ENCODE data around the gene UXS1. TPM values are rescaled to one million over a fixed set of nuclear protein-coding genes. Genes with fewer than 3 reads are reported as not detected.

UXS1 gene
- total RNA-seq, 1 donor from 2014 or later = 38.0 TPM

DNA sequence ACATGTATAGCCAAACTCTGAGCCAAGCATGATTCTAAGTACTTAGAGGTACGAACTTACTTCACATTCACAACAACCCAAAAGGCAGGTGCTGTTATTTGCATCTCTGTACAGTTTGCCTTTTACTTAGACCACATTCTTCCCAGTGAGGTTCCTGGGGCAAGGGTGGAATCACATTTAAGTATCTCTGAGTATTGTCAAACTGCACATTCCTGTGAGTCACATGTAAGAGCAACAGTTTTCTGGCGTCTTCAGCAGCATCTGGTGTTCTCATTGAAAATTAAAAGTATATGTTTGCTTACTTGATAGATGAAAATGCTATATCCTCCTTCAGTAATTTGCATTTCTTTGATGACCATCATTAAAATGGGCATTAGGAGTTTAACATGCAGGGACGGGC lies 119.1 kb downstream of the UXS1 start:
- H3F3A ChIP-seq (ENCODE audit: low read depth) = no peaks in the 10 kb centered on the region
- peaks cover 5% of the 10 kb centered on the region for H3K4me1 Mint-ChIP-seq
- H3K4me2 ChIP-seq = no peak overlapping the region
- no peak overlapping the region for H3K9ac ChIP-seq
- peaks cover 2% of the 10 kb centered on the region for H3K9me3 Mint-ChIP-seq
- no peak overlapping the region for H2AFZ ChIP-seq (replicated peaks)
- no peak for DNase-seq (ENCODE audit: low spot score)
- no peaks in the 10 kb centered on the region for H4K20me1 ChIP-seq (ENCODE audit: low read depth)
- no peaks in the 10 kb centered on the region for H3K27me3 Mint-ChIP-seq (ENCODE audit: insufficient read depth, low read depth)
- no peaks in the 10 kb centered on the region for H3K27me3 ChIP-seq
- no peak overlapping the region for H3K27ac Mint-ChIP-seq
- TF ChIP-seq EZH2 (IDR thresholded peaks at IDR 0.05) (no peak), EZH2phosphoT487 (IDR thresholded peaks at IDR 0.05) (no peak)
- TF ChIP-seq, protein P1, sequence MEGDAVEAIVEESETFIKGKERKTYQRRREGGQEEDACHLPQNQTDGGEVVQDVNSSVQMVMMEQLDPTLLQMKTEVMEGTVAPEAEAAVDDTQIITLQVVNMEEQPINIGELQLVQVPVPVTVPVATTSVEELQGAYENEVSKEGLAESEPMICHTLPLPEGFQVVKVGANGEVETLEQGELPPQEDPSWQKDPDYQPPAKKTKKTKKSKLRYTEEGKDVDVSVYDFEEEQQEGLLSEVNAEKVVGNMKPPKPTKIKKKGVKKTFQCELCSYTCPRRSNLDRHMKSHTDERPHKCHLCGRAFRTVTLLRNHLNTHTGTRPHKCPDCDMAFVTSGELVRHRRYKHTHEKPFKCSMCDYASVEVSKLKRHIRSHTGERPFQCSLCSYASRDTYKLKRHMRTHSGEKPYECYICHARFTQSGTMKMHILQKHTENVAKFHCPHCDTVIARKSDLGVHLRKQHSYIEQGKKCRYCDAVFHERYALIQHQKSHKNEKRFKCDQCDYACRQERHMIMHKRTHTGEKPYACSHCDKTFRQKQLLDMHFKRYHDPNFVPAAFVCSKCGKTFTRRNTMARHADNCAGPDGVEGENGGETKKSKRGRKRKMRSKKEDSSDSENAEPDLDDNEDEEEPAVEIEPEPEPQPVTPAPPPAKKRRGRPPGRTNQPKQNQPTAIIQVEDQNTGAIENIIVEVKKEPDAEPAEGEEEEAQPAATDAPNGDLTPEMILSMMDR (IDR thresholded peaks at IDR 0.05) = no peak
- no peak overlapping the region for H3K4me3 Mint-ChIP-seq
- H3K9me3 ChIP-seq (ENCODE audit: low read depth) = no peaks in the 10 kb centered on the region
- peaks cover 10% of the 10 kb centered on the region for H3K4me1 ChIP-seq
- no peak overlapping the region for H3K4me3 ChIP-seq
- H3K79me2 ChIP-seq (ENCODE audit: low read depth) = no peaks in the 10 kb centered on the region
- H3K27ac ChIP-seq = no peak overlapping the region
- H3K36me3 ChIP-seq = no peaks in the 10 kb centered on the region
- no peaks in the 10 kb centered on the region for H3K36me3 Mint-ChIP-seq

DNA sequence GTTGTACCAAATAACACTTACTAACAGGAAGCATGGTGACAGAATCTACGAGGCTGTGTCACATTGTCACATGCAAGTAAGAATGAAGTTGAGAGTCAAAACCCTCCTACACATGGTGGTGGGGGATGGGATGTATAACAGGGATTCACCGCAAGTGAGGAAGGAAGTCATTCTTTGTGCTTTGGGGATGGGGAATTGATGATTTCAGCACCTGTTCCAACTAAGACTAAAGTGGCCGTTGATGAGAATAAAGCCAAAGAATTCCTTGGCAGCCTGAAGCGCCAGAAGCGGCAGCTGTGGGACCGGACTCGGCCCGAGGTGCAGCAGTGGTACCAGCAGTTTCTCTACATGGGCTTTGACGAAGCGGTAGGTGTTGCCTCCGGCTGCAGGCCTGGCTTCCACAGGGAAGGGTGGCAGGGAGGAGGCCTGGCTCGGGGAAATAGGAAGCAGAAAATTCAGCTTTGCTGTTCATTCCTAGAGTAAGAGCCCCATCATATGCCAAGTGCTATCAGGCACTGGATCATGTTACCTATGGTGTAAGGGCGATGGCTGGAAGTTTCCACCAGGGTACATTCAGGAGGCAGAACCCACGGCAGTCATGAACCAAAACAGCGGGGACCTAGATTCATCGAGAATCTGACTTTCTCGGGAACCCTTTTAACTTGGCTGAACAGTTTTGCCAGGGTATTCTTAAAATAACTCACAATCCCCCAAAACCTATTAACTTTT lies 120.3 kb downstream of the UXS1 start:
- Histone ChIP-seq H3K4me3 (no peak overlapping the region), H3K27me3 (no peaks in the 10 kb centered on the region), H3K79me2 (ENCODE audit: low read depth) (no peaks in the 10 kb centered on the region), H3K4me2 (no peak overlapping the region), H3F3A (ENCODE audit: low read depth) (no peaks in the 10 kb centered on the region), H3K36me3 (no peaks in the 10 kb centered on the region), H3K4me1 (peaks cover 10% of the 10 kb centered on the region), H3K9ac (no peak overlapping the region), H2AFZ (replicated peaks) (no peak overlapping the region), H3K9me3 (ENCODE audit: low read depth) (no peaks in the 10 kb centered on the region), H3K27ac (no peak overlapping the region), H4K20me1 (ENCODE audit: low read depth) (no peaks in the 10 kb centered on the region)
- H3K36me3 Mint-ChIP-seq = no peaks in the 10 kb centered on the region
- peaks cover 4% of the 10 kb centered on the region for H3K9me3 Mint-ChIP-seq
- no peak overlapping the region for H3K27ac Mint-ChIP-seq
- peaks cover 4% of the 10 kb centered on the region for H3K27me3 Mint-ChIP-seq (ENCODE audit: insufficient read depth, low read depth)
- no peak for TF ChIP-seq EZH2phosphoT487 (IDR thresholded peaks at IDR 0.05)
- no peak for TF ChIP-seq EZH2 (IDR thresholded peaks at IDR 0.05)
- TF ChIP-seq, protein P1 (IDR thresholded peaks at IDR 0.05) = no peak
- H3K4me3 Mint-ChIP-seq = no peak overlapping the region
- peaks cover 5% of the 10 kb centered on the region for H3K4me1 Mint-ChIP-seq
- no peak for DNase-seq (ENCODE audit: low spot score)

DNA sequence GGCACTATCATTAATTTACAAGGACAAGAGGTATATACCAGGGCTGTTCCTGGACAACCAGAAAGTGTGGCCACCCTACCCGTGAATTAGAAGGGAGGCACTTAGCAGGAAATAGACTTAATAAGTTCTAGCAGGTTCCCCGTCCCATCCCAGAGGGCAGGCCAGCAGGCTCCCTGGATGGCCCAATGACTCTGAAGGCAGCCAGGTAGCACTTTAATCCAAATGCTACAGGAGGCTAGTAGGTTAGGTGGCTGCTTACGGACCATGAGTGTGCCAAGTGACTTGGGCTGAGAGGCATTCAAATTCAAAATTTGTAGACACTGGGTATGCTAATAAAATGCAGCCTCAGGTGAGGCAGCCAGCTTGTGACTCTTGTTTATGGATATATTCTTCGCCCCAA lies 123.9 kb downstream of the UXS1 start:
- Histone ChIP-seq H2AFZ (replicated peaks) (no peak overlapping the region), H3K36me3 (no peaks in the 10 kb centered on the region), H3K4me2 (no peak overlapping the region), H4K20me1 (ENCODE audit: low read depth) (no peaks in the 10 kb centered on the region), H3K9ac (no peak overlapping the region), H3K27ac (no peak overlapping the region), H3K27me3 (peaks cover 21% of the 10 kb centered on the region), H3K79me2 (ENCODE audit: low read depth) (no peaks in the 10 kb centered on the region), H3K9me3 (ENCODE audit: low read depth) (no peaks in the 10 kb centered on the region), H3K4me1 (no peaks in the 10 kb centered on the region), H3K4me3 (no peak overlapping the region), H3F3A (ENCODE audit: low read depth) (no peaks in the 10 kb centered on the region)
- H3K9me3 Mint-ChIP-seq = peaks cover 6% of the 10 kb centered on the region
- peaks cover 2% of the 10 kb centered on the region for H3K36me3 Mint-ChIP-seq
- peaks cover 12% of the 10 kb centered on the region for H3K4me1 Mint-ChIP-seq
- H3K4me3 Mint-ChIP-seq = no peak overlapping the region
- TF ChIP-seq, protein P1 (IDR thresholded peaks at IDR 0.05) = no peak
- no peak for TF ChIP-seq EZH2 (IDR thresholded peaks at IDR 0.05)
- TF ChIP-seq EZH2phosphoT487 (IDR thresholded peaks at IDR 0.05) = no peak
- no peak overlapping the region for H3K27ac Mint-ChIP-seq
- H3K27me3 Mint-ChIP-seq (ENCODE audit: insufficient read depth, low read depth) = peaks cover 6% of the 10 kb centered on the region
- no peak for DNase-seq (ENCODE audit: low spot score)

Data from neural progenitor cell (in vitro differentiated cells).